HG03175 (cell line): ENCODE measurements around the gene ERBIN.
"Not testable (repeated sequence)": the region's sequence is repeated elsewhere in the genome, so short reads cannot be mapped to it uniquely, and the experiment has no call there.

Experiments
- ATAC-seq: cut with Tn5 transposase; IDR thresholded peaks from one replicate; pipeline ENCODE4 v1.9.1; 2021; ENCODE audit warnings: mild to moderate bottlenecking, moderate library complexity; ENCODE audit not compliant: unreplicated experiment

Gene ERBIN

GRCh38 chr5:65952259-65952658 is 25.9 kb downstream of the ERBIN start:
- ATAC-seq = no peak

DNA sequence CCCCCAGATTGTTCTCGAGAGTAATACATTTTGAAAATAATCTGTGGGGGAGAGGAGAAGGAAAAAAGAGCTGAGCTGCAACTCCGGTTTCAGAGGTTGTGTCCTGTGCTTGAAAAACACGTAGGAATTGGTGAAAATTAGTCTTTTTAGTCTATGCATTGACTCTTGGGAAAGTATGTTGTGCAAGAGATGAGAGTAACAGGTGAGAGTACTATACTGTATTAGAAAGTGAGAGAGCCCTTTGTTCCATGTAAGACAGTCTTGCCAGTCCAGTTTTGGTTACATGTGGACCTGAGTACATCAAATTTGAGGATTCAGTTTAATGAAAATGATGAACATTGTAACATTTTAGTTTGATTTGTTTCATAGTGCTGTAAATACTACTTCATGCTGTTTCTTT is 27.8 kb downstream of the ERBIN start:
- ATAC-seq = no peak

GRCh38 chr5:65955746-65956145 is 29.4 kb downstream of the ERBIN start:
- no peak for ATAC-seq

GRCh38 chr5:65957703-65958102 is 31.3 kb downstream of the ERBIN start:
- ATAC-seq = not testable (repeated sequence)

- ATAC-seq = peak; percentile 84
Observed at GRCh38 chr5:65961633-65962032, 35.3 kb downstream of the ERBIN start.

GRCh38 chr5:65967288-65968066 is 41.1 kb downstream of the ERBIN start:
- ATAC-seq = no peak

- ATAC-seq = no peak
Observed at GRCh38 chr5:65969539-65970393, 43.4 kb downstream of the ERBIN start.

DNA sequence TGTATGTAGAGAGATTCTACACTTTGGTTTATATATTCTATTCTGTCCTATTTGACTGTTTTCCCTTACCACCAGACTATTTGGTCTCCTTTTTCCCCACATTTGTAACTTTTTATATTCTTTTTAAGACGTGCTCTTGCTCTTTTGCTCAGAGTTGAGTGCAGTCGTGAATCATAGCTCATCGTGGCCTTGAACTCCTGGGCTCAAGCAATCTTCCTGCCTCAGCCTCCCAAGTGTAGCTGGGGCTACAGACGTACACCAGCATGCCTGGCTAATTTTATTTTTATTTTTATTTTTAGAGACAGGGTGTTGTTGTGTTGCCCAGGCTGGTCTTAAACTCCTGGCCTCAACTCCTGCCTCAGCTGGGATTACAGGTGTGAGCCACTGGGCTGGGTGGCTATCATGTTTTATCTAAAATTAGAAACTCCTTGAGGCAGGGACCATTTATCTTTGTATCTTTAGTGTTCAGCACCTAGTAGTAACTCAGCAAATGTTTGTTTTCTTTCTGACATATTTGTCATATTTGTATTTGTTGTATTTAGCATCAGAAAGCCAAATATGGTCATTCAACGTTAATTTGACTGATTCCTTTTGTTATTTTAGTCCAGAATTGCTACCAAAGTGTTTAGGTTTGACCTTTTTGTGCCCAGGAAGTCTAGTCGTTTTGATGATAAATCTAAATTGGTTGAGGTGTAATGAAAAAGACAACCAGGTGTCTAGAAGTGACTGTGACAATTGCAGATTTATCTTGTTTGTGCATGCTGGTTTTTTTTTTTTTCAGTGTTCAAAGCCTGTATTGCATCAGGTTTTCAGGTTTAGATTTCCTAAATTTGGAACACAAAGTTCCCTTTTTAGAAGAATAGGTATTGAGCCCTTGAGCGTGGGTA is 44.3 kb downstream of the ERBIN start:
- no peak for ATAC-seq

- ATAC-seq = no peak
Observed at GRCh38 chr5:65971643-65972042, 45.3 kb downstream of the ERBIN start.

- not testable (repeated sequence) for ATAC-seq
Observed at GRCh38 chr5:65972896-65973295, 46.5 kb downstream of the ERBIN start.

- no peak for ATAC-seq
Observed at GRCh38 chr5:65978251-65978650, 51.9 kb downstream of the ERBIN start.

- no peak for ATAC-seq
Observed at GRCh38 chr5:65981548-65981947, 55.2 kb downstream of the ERBIN start.

- ATAC-seq = no peak
Observed at GRCh38 chr5:65981969-65982619, 55.7 kb downstream of the ERBIN start.

- no peak for ATAC-seq
Observed at GRCh38 chr5:65982635-65983034, 56.3 kb downstream of the ERBIN start.

GRCh38 chr5:65984098-65984885 is 57.9 kb downstream of the ERBIN start:
- ATAC-seq = no peak

- ATAC-seq = no peak
Observed at GRCh38 chr5:65986050-65986451, 59.7 kb downstream of the ERBIN start.

DNA sequence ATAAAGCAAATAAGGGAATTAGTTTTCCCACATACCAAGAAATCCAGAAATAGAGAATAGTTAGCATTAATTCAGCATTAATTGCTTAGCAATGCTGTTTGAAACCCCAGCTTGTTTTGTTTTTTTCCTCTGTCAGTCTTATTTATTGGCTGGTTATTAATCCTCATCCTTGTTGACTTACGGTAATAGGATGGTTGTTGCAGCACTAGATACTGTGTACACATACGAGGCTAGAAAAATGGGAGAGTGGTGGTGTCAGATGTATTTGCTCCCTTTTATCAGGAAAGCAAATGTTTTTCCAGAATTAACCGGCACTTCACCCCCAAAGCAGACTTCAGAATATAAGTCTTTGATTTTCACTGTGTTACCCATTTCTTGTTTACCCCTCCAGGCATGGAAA is 60.4 kb downstream of the ERBIN start:
- ATAC-seq = no peak

GRCh38 chr5:65987982-65988381 is 61.6 kb downstream of the ERBIN start:
- no peak for ATAC-seq

DNA sequence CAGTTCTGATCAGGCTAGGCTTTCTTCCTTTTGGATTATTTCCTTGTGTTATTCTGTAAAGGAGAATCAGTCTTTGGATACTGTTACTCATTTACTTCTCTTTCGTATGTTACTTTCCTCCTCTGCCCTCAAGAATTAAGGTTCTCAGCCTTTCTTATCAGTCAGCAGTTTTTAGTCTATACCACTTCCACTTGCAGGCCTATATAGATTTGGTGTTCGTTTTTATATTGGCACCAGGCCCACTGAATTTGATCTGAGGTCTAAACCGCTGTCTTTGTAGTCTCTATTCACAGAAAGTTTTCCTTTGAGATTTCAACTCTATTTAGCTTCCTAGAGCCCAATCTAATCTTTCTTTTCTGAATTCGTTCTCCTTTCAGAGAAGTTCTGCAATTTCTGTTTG is 62.8 kb downstream of the ERBIN start:
- no peak for ATAC-seq

GRCh38 chr5:65992630-65993029 is 66.3 kb downstream of the ERBIN start:
- no peak for ATAC-seq
